Suprapubic skin (tissue), 4 donors: Measurements from ENCODE around the gene MARCHF3. TPM values are rescaled to one million over a fixed set of nuclear protein-coding genes. Genes with fewer than 3 reads are reported as not detected.

Experiments
- DNase-seq, 2 donors: peaks; one replicate each; pipeline ENCODE4 v3.0.0-alpha.2; 2019; ENCODE audit warnings: low spot score in 2 of 2
- H3K27ac ChIP-seq: fragments of 200-600 bp; sonication (generic); one replicate; pipeline ENCODE4 v1.5.1; 2019
- H3K27me3 ChIP-seq: fragments of 200-600 bp; sonication (generic); one replicate; pipeline ENCODE4 v1.5.1; 2019
- H3K36me3 ChIP-seq: fragments of 200-600 bp; sonication (generic); one replicate; pipeline ENCODE4 v1.5.1; 2019
- H3K4me1 ChIP-seq: fragments of 200-600 bp; sonication (generic); one replicate; pipeline ENCODE4 v1.5.1; 2019
- H3K4me3 ChIP-seq: fragments of 200-600 bp; sonication (generic); one replicate; pipeline ENCODE4 v1.5.1; 2019; ENCODE audit warnings: mild to moderate bottlenecking
- H3K9me3 ChIP-seq: fragments of 200-600 bp; sonication (generic); one replicate; pipeline ENCODE4 v1.5.1; 2019
- CTCF ChIP-seq, 2 donors: fragments of 200-600 bp in 1 of 2; fragments of 450-650 bp in 1 of 2; sonication (generic) in 1 of 2; IDR thresholded peaks; one replicate each; pipeline ENCODE4 v1.5.1; 2016 to 2019; ENCODE audit warnings: antibody characterized with exemption in 2 of 2, mild to moderate bottlenecking in 1 of 2, moderate library complexity in 1 of 2
- EP300 ChIP-seq: sonication (generic); formaldehyde crosslinking; IDR thresholded peaks from one replicate; pipeline ENCODE4 v1.6.1; 2017; ENCODE audit warnings: antibody characterized with exemption
- POLR2A ChIP-seq, 2 donors: fragments of 450-650 bp; IDR thresholded peaks; one replicate each; pipeline ENCODE4 v1.6.1; 2017; ENCODE audit warnings: antibody characterized with exemption in 2 of 2, mild to moderate bottlenecking in 2 of 2, moderate library complexity in 2 of 2
- POLR2AphosphoS5 ChIP-seq, 3 donors: sonication (generic); formaldehyde crosslinking; IDR thresholded peaks; one replicate each; pipeline ENCODE4 v1.6.1; 2017; ENCODE audit warnings: antibody characterized with exemption in 3 of 3
- WGBS: methylation state at CpG from one replicate; pipeline ENCODE4 v1.1.5; 2018; 5-methylcytosine and 5-hydroxymethylcytosine counted together
- total RNA-seq, 4 donors: library from RNA; depleted of rRNA; stranded (reverse); fragments of >200 nt; gene quantifications; one replicate each; pipeline ENCODE4 v1.1.0, GENCODE V29; 2016

Gene MARCHF3
- total RNA-seq, 4 donors from 2014 or later: 13.9 to 34.8 (median 27.0) TPM

- Histone ChIP-seq H3K9me3 (no peaks in the 10 kb centered on the region), H3K27me3 (no peaks in the 10 kb centered on the region), H3K27ac (no peak overlapping the region), H3K36me3 (no peaks in the 10 kb centered on the region), H3K4me3 (no peak overlapping the region), H3K4me1 (no peaks in the 10 kb centered on the region)
- no peak for TF ChIP-seq POLR2AphosphoS5 (IDR thresholded peaks at IDR 0.05)
- TF ChIP-seq EP300: no peak
- TF ChIP-seq CTCF (IDR thresholded peaks at IDR 0.05): no peak
- TF ChIP-seq POLR2A (IDR thresholded peaks at IDR 0.05): no peak
- no peak for DNase-seq
- 36% methylated on average over 2 of the region's 2 CpGs for WGBS
Observed at GRCh38 chr5:126998201-126998631, 32.1 kb downstream of the MARCHF3 start.

- TF ChIP-seq CTCF (IDR thresholded peaks at IDR 0.05) (no peak), EP300 (no peak), POLR2AphosphoS5 (IDR thresholded peaks at IDR 0.05) (no peak), POLR2A (IDR thresholded peaks at IDR 0.05) (no peak)
- Histone ChIP-seq H3K4me1 (no peaks in the 10 kb centered on the region), H3K36me3 (no peaks in the 10 kb centered on the region), H3K27me3 (no peaks in the 10 kb centered on the region), H3K9me3 (no peaks in the 10 kb centered on the region), H3K27ac (no peak overlapping the region), H3K4me3 (no peak overlapping the region)
- WGBS: 55% methylated on average over 1 of the region's 1 CpG
- DNase-seq: no peak
Observed at GRCh38 chr5:126995689-126996088, 34.7 kb downstream of the MARCHF3 start.

GRCh38 chr5:126995039-126995438 lies 35.3 kb downstream of the MARCHF3 start:
- no peak for DNase-seq
- Histone ChIP-seq H3K27ac (no peak overlapping the region), H3K4me1 (no peaks in the 10 kb centered on the region), H3K27me3 (no peaks in the 10 kb centered on the region), H3K36me3 (no peaks in the 10 kb centered on the region), H3K9me3 (no peaks in the 10 kb centered on the region), H3K4me3 (no peak overlapping the region)
- WGBS: 80% methylated on average over 3 of the region's 3 CpGs
- TF ChIP-seq POLR2A (IDR thresholded peaks at IDR 0.05) (no peak), EP300 (no peak), POLR2AphosphoS5 (IDR thresholded peaks at IDR 0.05) (no peak), CTCF (IDR thresholded peaks at IDR 0.05) (no peak)

GRCh38 chr5:126994485-126994884 lies 35.9 kb downstream of the MARCHF3 start:
- TF ChIP-seq CTCF (IDR thresholded peaks at IDR 0.05) (no peak), EP300 (no peak), POLR2A (IDR thresholded peaks at IDR 0.05) (no peak), POLR2AphosphoS5 (IDR thresholded peaks at IDR 0.05) (no peak)
- Histone ChIP-seq H3K36me3 (no peaks in the 10 kb centered on the region), H3K27ac (no peak overlapping the region), H3K4me3 (no peak overlapping the region), H3K4me1 (no peaks in the 10 kb centered on the region), H3K9me3 (no peaks in the 10 kb centered on the region), H3K27me3 (no peaks in the 10 kb centered on the region)
- 89% methylated on average over 4 of the region's 4 CpGs for WGBS
- DNase-seq: no peak

- H3K36me3 ChIP-seq: no peaks in the 10 kb centered on the region
- H3K9me3 ChIP-seq: no peaks in the 10 kb centered on the region
- 79% methylated on average over 3 of the region's 3 CpGs for WGBS
- H3K4me3 ChIP-seq: no peak overlapping the region
- H3K27ac ChIP-seq: no peak overlapping the region
- no peaks in the 10 kb centered on the region for H3K27me3 ChIP-seq
- TF ChIP-seq POLR2AphosphoS5 (IDR thresholded peaks at IDR 0.05) (no peak), EP300 (no peak), POLR2A (IDR thresholded peaks at IDR 0.05) (no peak), CTCF (IDR thresholded peaks at IDR 0.05) (no peak)
- H3K4me1 ChIP-seq: no peaks in the 10 kb centered on the region
- no peak for DNase-seq
Observed at GRCh38 chr5:126988021-126988569, 42.3 kb downstream of the MARCHF3 start.
